ENCODE data around the gene PHF1.
A peak's percentile ranks its signal among the peaks of the same experiment; 100 is the strongest.

- peak; percentile 61 for TF ChIP-seq CTCF (conservative IDR thresholded peaks at IDR 0.05; ENCODE audit: low read depth, low read length)
- TF ChIP-seq ELK1 (IDR thresholded peaks at IDR 0.05; ENCODE audit: borderline replicate concordance, low read depth, low read length), result no peak
- no peak for TF ChIP-seq MAFK (IDR thresholded peaks at IDR 0.05; ENCODE audit: low read depth, low read length)
- TF ChIP-seq NFE2L2 (IDR thresholded peaks at IDR 0.05; ENCODE audit: low read depth, low read length), result no peak
- no peak for TF ChIP-seq POLR2A (IDR thresholded peaks at IDR 0.05; ENCODE audit: low read depth, low read length)
- TF ChIP-seq CEBPB (IDR thresholded peaks at IDR 0.05; ENCODE audit: low read depth, low read length), result peak; percentile 21; the same call in 1 of the 2 replicates
- peak; percentile 57 for TF ChIP-seq RAD21 (IDR thresholded peaks at IDR 0.05; ENCODE audit: low read length)
- peak; percentile 40; the same call in 1 of the 2 replicates for TF ChIP-seq SMC3 (IDR thresholded peaks at IDR 0.05; ENCODE audit: low read depth, low read length)
- TF ChIP-seq BHLHE40 (IDR thresholded peaks at IDR 0.05; ENCODE audit: low read depth, low read length), result no peak
- TF ChIP-seq RCOR1 (IDR thresholded peaks at IDR 0.05; ENCODE audit: insufficient replicate concordance, low read length), result no peak
- no peak for TF ChIP-seq USF2 (IDR thresholded peaks at IDR 0.05; ENCODE audit: low read depth, low read length)
- no peak for TF ChIP-seq MXI1 (IDR thresholded peaks at IDR 0.05; ENCODE audit: borderline replicate concordance, low read depth, low read length)
- no peak for TF ChIP-seq MAZ (IDR thresholded peaks at IDR 0.05; ENCODE audit: borderline replicate concordance, low read depth, low read length)
- no peak for TF ChIP-seq RFX5 (IDR thresholded peaks at IDR 0.05; ENCODE audit: low read depth, low read length)
Observed at GRCh38 chr6:33384581-33385020, 26.2 kb upstream of the PHF1 start.
